HG03571 (cell line): ENCODE results near the gene UNC5CL.
A peak's percentile ranks its signal among the peaks of the same experiment; 100 is the strongest.
"Not testable (repeated sequence)": the region's sequence is repeated elsewhere in the genome, so short reads cannot be mapped to it uniquely, and the experiment has no call there.

ENCODE experiments used
- ATAC-seq: cut with Tn5 transposase; IDR thresholded peaks from one replicate; pipeline ENCODE4 v1.9.1; 2021; ENCODE audit not compliant: unreplicated experiment

Gene UNC5CL

DNA sequence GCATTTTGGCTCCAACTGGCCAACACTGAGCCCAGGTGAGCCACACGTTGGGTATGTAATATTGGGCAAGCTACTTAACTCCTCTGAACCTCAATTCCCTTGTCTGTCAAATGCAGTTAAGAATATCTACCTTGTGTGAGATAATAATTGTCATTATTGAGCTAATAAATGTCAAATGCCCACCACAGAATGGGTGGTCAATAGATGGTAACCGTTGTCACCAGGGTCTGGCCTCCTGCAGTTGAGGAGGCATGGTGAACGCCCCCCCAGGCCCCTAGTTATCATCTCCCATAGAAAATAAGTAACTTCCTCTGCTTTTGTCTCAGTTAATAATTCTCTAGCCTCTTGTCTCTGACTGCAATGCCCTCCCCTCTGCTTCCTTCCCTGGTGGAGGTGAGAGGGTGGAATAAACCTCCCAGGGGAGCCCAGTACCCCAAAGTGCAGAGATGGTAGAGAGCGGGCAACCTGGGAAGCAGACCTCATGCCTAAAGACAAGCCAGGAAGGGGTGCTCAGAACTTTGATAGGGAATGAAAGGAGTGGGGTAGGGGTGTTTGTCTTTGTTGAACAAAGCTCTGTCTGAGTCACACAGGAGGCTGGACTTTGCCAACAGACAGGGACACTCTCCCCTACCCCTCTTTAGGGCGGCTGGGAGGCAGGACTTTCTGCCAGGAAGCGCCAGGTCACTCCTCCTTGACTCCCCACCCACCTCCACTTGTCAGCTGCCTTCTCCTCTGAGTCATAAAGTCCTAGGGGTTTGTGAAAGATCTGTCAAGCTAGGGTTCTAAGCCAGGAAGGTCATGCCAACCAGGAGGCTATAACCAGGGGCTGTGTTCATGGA lies 1.3 kb upstream of the UNC5CL start:
- no peak for ATAC-seq

DNA sequence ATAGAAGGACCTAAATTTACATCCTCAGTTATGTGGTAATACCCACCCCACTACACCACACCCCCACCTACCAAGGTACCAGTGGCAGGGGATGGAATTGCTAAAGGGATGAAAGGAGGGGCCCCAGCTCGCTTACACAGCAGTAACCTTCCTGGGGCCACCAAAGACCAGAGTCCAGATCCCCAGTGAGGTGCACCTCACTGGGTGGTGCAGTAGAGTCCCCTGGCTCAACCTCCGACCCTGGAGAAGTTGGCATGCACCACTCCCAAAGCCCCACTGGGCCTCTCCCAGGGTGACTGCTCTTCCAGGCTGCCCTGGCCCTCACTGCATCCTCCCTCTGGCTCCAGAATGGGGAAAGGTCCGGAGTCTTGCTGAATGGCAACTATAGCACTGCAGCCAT lies 816 bp downstream of the UNC5CL start:
- no peak for ATAC-seq

DNA sequence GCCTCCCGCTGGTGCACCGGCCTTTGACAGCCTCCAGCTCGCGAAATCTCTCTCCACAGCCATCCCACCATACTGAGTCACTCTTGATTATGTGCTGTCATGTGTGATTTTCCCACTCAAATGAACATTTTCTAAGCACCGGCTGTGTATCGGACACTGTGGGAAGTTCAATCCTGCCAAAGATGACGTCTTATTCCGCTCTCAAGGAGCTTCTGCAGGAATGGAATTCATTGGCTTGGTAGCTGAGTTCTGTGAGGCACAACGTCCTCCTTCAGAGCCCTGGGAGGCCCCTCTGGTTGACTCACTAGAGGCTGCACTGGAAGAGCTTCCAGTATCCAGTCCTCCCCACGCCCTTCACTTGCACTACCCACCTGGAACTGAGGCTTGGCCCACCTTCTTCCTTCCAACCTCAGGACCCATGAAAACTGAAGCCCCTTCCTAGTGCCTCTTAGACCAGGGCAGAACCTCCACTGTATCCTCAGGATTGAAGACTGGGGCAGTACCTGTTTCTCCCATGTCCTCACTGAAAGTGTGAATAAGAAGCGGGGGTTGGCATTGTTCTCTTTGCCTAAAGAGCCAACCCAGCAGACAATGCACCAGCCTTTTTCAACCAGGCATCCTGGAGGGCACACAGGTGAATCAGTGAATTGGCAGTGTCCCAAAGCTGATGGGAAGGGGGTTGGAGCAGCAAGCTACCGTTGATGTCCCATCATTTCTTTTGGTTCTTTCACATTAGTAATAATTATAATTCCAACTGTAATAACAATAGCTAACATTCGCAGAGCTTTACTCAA lies 1.7 kb downstream of the UNC5CL start:
- ATAC-seq: no peak

DNA sequence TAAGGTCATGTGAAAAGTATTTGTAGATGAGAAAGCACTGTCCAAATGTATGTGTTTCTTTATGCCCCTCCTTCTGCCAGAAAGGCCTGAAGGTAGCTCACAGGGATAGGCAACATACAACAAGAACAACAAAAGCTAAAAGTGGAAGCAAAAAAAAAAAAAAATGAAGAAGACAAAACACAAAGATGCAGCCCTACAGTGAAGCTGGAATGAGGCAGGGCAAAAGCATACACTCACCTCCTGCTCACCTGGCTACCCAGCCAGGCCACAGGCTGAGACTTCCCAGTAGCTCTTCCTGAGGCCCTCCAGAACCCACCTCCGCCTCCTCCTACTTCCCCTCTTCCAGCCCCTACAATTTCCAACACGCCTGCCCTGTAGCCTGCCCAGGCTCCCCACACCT lies 2.4 kb downstream of the UNC5CL start:
- ATAC-seq: no peak

DNA sequence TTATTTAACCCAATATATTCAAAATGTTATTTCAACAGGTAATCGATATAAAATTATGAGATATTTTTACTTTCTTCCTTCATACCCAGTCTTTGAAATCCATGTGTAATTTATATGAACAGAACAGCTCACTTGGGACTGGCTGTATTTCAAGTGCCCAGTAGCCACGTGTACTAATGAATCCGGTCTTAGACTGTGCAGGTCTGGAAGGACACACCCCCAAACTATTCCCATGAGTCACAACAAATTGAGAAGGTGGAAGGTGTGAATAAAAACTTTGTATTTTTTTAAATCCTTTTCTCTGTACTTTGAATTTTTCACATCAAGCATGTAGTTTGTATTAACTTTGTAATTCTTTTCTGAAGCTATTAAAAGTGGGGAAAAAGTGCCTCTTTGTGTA lies 2.8 kb downstream of the UNC5CL start:
- ATAC-seq: no peak

DNA sequence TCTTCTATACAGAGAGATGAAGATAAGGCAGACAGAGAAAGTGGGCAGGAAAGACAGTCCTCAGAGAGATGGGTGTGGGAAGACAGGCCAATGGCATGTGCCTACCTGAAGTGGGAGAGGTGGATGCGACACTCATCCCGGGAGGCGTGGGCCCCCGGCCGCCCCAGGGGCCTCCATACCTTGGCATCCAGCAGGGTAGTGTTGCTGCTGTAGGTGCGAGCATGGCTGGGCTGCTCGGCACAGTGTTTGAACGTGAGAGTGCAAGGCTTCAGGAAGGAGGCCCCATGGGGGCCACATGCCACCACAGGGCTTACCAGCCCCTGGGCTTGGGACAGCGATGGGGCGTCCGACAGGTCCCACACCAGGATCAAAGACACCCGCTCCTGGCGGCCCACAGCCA lies 5.2 kb downstream of the UNC5CL start:
- ATAC-seq: no peak

DNA sequence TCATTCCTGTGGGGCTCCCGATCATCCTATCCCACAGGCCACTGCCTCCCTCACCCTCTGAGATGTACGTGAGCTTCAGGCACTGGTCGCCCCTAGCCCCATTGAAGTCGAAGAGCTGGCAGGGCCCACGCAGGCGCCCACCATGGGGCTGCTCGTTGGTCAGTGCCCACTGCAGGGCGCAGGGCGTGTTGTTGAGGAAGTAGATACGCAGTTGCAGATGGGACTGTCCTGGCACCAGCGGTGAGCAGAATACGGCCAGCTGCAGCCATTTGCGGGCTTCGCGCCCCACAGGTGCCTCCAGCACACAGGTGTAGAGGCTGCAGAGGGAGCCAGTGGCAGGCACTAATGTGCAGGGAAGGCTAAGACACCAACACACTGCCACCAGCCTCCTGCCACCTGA lies 6.2 kb downstream of the UNC5CL start:
- ATAC-seq: no peak

DNA sequence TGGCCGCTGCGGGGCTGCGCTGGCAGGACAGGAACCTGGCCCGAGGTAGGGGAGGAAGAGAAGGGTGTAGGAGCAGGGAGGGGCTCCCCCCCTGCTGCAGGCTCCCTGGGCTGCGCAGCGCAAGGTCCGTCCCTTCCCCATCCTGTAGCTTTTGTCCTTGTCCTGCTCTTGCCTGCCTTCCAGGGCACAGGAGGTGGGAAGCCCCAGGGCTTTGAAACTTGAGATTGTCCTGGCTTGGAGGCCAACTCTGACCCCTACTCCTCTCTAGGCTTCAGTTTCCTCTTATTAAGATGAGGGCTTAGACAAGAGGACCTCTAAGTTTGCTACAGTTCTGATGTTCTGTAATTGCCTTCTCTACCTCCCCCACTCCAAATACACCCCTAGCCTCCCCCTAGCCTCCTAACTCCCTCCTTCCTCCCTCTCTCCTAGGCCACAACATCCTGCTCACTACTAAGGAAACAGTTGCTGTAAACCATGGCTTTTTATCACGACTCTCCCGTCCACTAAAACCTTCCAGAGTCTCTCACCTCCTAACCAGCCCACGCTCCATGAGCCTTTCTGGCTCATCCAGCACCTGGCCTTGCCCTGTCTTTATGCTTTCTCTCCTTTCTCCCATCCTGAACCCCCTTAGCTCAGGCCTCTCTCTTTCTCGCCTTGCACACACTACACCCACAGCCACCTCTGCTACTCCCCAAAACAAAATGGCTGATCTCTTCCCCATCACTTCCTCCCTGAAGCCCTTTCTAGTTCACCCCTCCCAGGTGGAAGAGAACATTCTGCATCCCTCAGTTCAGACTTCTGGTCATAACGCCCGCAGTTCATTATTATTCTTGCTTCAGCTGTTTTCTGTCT lies 10.2 kb downstream of the UNC5CL start:
- peak; percentile 29 for ATAC-seq

DNA sequence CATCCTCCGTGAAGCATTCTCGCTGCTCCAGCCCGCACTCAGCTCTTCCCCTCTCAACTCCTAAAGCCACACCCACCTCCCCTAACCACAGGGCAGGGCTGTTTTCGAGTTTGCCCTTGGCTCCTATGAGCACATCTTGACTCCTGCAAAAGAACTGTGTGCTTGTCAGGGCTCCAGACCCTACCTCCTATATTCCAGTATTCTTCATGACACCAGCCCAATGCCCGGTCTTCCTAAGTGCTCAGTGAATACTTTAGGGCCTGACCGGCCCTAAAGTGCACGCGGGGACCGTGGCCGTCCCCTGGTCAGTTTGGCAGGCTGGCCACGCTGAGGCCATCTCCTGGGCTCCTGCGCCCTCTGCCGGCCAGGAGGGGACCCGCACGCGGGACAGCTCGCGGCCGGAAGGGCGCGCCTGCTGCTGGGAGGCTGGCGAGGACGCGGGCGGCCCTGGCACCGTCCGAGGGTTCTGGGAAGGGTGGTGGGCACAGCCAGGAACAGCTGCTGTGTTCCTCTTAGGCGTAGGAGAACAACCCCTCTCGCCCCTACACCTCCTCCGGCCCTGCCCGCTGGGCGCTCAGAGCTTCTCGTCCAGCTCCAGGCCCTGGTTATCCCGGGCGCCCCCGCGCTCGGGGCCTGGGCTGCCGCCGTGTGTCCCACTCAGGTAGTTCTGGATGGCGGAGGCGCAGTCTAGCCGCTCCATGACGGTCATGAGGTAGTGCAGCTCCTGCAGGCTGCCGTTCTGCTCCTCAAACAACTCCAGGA lies 11.0 kb downstream of the UNC5CL start:
- ATAC-seq: peak; percentile 84

DNA sequence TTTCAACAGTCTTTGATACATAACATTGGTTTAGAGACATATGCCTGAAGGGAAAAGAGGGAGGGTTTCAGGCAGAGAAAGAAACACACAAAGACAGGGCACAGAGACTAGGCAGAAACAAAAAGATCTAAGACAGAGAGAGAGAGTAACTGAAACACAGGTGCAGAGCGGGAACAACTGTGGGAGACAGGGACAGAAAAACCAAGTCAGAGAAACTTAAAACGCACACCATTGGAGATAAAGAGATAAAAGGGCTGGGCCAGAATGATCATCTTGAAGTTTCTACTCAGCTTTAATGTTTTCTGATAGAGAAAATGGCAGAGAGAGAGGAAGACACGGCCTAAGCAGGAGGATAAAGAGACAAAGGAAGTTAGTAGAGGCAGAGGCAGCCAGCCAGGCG lies 11.8 kb downstream of the UNC5CL start:
- ATAC-seq: no peak

DNA sequence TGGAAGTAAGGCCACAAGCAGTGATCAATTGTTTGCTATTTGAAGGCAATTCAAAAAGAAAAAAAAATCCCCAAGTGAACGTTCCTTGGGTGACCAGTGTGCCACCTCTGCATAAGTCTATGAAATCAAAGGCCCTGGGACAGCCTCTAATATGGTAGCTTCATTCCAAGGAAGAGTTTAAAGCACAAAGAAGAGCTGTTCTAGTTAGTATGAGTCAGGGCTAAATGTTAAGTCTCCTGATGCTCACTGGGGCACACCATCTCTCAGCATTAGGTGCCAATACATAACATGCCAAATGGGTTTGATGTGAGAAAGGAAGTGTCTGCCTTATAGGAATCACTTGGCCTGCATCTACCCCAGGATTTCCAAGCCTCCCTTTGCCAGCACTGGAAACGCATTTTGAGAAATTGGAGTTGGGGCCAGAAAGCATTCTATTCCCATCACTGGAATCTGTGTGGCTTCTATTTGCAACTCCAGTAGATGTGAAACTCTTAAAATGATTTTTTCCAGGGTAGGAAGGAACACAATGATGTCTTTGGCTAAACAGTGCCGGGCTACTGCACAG lies 13.0 kb downstream of the UNC5CL start:
- no peak for ATAC-seq

DNA sequence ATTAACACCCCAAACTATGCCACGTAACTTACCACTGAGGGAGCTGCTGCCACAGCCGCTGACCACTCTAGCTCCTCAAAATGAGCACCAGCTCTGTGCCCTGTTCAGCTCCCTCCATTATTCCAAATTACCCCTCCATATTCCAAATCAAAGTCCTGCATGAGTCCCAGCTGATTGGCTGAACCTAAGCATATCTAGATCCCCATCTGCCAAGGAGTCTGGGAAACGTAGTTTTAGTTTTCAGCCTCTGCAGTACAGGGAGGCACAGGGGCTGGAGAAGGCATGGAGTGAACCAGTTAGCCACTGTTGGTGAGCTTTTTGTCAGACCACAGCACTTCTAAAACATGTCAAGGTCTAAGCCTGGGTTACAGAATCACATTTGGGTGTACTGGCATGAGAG lies 15.9 kb downstream of the UNC5CL start:
- no peak for ATAC-seq

DNA sequence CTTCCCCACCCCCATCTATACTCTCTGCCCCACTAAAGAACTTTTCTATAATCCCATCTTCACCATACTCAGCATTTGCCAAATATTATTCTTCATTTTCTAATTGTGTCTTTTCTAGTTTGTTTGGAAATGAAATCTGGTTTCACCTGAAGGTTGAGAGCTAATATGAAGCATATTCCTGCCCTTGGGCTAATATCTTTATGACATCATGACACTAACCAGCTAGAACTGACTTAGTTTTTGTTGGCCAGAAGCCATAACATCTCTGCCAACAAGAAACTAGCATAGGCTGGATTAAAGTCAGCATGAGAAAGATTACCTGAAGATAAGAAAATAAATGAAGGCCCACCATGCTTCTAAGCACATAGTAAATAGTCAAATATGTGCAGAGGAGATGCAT lies 16.7 kb downstream of the UNC5CL start:
- no peak for ATAC-seq

DNA sequence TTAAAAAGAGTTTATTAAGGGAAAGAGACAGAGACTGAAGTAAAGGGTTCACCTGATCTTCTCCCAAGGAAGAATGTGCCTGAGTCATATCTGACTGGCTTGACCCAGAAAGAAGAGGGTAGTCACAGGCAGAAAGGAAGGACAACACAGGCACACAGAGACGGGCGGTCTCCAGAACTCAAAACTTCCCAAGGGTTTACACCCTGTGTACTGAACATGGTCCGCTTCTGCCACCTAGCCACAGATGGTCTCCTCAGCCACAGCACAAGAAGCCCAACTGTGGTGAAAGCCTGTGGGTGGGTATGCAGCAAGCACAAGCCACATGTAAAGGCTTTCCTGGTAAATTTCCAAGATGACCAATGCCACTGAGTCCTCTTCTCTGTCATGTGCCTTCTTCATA lies 17.2 kb downstream of the UNC5CL start:
- no peak for ATAC-seq

DNA sequence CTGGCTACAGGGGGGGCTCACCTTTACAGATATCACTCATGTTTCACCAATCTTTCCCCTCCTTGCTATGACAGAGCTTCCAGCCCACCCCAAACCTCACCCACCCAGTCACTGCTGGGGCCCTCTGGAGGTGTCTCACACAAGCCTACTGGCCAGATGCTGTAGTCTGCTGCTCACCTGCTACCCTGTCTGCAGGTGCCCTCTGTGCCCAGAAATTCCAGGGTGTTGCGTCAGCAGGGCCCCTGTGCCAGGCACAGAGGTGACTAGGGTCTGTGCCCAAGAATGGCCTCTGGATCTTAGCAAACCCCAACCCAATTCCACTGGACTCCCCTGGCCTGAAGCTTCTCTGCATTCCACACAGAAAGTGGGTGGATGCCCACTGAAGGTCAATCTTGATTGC lies 21.4 kb downstream of the UNC5CL start:
- no peak for ATAC-seq

DNA sequence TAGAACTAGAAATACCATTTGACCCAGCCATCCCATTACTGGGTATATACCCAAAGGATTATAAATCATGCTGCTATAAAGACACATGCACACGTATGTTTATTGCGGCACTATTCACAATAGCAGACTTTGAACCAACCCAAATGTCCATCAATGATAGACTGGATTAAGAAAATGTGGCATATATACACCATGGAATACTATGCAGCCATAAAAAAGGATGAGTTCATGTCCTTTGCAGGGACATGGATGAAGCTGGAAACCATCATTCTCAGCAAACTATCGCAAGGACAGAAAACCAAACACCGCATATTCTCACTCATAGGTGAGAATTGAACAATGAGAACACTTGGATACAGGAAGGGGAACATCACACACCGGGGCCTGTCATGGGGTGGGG lies 23.2 kb downstream of the UNC5CL start:
- ATAC-seq: not testable (repeated sequence)

DNA sequence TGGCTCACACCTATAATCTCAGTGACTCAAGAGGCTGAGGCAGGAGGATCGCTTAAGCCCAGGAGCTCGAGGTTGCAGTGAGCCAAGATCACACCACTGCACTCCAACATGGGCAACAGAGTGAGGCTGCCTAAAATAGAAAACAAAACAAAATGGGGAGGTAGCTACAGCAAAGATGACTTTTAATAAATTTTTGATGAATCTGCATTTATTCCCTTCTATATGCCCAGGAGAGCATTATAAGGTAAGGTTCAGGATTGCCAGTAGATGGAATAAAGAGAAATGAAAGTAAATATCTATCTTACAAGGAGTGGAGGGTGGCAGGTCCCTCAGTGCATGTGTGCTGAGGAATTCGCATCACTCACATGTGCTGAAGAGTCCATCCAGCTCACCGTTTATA lies 24.2 kb downstream of the UNC5CL start:
- no peak for ATAC-seq

DNA sequence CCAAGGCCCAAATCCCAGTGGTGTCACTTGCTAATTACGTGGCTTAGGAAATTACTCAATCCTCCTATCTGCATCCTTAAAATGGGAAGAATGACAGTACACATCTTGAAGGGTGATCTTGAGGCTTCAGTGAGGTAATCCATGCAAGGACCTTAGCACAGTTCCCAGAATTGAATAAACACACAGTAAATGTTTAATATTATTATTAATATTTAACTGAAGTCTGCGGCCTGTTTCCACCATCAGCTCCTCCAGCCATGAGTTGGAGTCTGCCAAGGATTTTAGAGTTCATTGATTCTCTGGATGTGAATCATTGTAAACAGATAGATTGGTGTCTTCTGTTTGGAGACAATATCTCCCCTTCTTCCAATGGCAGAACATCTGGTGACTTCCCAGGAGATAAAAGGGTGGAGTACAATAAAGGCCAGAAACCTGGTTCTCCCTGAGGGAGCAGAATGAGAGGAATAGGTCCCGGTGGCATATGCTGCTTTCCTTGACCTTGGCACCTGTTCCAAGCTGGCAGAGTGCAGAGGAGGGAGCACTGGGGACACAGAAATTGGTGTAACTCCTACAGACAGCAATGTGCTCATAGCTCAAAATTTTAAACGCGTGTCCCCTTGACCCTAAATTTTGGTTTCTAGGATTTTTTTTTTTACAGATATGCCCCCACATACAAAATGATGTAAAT lies 25.4 kb downstream of the UNC5CL start:
- ATAC-seq: no peak

DNA sequence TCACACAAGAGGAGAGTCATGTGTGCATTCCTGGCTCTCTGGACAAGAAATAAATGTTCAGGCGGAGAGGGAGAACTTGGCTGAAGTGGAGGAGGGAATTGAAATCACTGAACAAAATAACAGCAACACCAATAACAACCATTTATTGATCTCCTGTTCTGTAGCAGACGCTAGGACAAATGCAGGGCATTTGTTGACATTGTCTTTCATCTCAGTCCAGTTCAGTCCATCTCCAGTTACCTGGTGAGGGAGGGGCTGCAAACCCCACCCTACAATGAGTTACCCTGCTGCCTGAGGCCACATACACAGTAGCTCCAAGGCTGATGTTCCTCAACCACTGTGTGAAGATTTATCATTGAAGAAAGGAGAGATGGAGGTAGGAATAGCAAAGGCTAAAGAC lies 27.3 kb downstream of the UNC5CL start:
- no peak for ATAC-seq

DNA sequence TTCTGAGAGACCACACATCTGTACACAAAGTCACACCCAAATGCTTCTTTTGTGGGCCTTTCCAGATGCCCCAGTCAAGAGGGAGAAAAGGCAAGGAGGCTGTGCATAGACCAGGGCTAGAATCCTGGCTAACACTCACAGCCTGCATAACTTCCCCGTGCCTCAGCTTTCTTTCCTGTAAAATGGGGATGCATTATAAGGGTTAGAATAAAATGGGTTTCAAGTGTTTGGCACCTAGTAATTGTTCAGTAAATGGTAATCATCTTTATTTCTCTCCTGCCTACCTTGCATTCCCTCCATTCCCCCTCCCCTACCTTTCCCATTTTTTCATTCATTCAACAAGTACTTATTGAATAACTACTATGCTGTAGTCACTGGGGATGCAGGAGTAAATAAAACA lies 29.4 kb downstream of the UNC5CL start:
- no peak for ATAC-seq
